Mesenchymal stem cell (in vitro differentiated cells and primary cell): Measurements from ENCODE around the gene MSI2.

Experiments used
- DNase-seq: peaks from one replicate; pipeline ENCODE4 v3.0.0-alpha.2; 2013
- H2AFZ ChIP-seq: one replicate; pipeline ENCODE4 v1.6.1; 2013; ENCODE audit warnings: low read depth, mild to moderate bottlenecking, control low read depth, inconsistent platforms, low read length, moderate library complexity
- H2AK5ac ChIP-seq: 2 replicates; pipeline ENCODE4 v1.6.1; 2013; ENCODE audit warnings: low read length, moderate library complexity, mild to moderate bottlenecking, inconsistent platforms; ENCODE audit not compliant: severe bottlenecking
- H2BK120ac ChIP-seq: one replicate; pipeline ENCODE4 v1.6.1; 2013; ENCODE audit warnings: low read depth, mild to moderate bottlenecking, inconsistent platforms, low read length, moderate library complexity
- H2BK12ac ChIP-seq, 2 experiments: one replicate each; pipeline ENCODE4 v1.6.1; 2013; ENCODE audit warnings: inconsistent platforms in 2 of 2, low read length in 2 of 2, mild to moderate bottlenecking in 2 of 2, moderate library complexity in 2 of 2, control low read depth in 1 of 2
- H2BK15ac ChIP-seq: one replicate; pipeline ENCODE4 v1.6.1; 2013; ENCODE audit warnings: mild to moderate bottlenecking, low read depth, inconsistent platforms; ENCODE audit not compliant: poor library complexity, severe bottlenecking
- H2BK5ac ChIP-seq: 2 replicates; pipeline ENCODE4 v1.6.1; 2013; ENCODE audit warnings: low read depth, mild to moderate bottlenecking, low read length, control low read depth, inconsistent platforms; ENCODE audit not compliant: poor library complexity, severe bottlenecking
- H3K14ac ChIP-seq, 2 experiments: one replicate each; pipeline ENCODE4 v1.6.1; 2013; ENCODE audit warnings: inconsistent platforms in 2 of 2, low read length in 2 of 2, control low read depth in 1 of 2, mild to moderate bottlenecking in 1 of 2, moderate library complexity in 1 of 2
- H3K18ac ChIP-seq, 2 experiments: one replicate each; pipeline ENCODE4 v1.6.1; 2013; ENCODE audit warnings: inconsistent platforms in 2 of 2, low read length in 2 of 2, control low read depth in 1 of 2, low read depth in 1 of 2, mild to moderate bottlenecking in 1 of 2
- H3K23ac ChIP-seq, 2 experiments: one replicate each; pipeline ENCODE4 v1.6.1; 2013; ENCODE audit warnings: inconsistent platforms in 2 of 2, low read length in 2 of 2, mild to moderate bottlenecking in 2 of 2, moderate library complexity in 2 of 2, control low read depth in 1 of 2
- H3K27ac ChIP-seq: 2 replicates; pipeline ENCODE4 v1.5.1; 2013; ENCODE audit warnings: mild to moderate bottlenecking, moderate library complexity, low read length, control low read depth, inconsistent platforms; ENCODE audit not compliant: poor library complexity, severe bottlenecking
- H3K27me3 ChIP-seq, 2 experiments: 2 replicates each; pipeline versions ENCODE4 v1.6.1 to v1.7.0; 2013; ENCODE audit warnings: low read length in 2 of 2, mild to moderate bottlenecking in 2 of 2, moderate library complexity in 2 of 2, control low read depth in 1 of 2, inconsistent platforms in 1 of 2; ENCODE audit not compliant: control insufficient read depth in 1 of 2, insufficient read depth in 1 of 2
- H3K36me3 ChIP-seq, 2 experiments: 2 replicates each; pipeline versions ENCODE4 v1.6.1 to v1.7.0; 2013; ENCODE audit warnings: low read length in 2 of 2, control low read depth in 1 of 2, inconsistent platforms in 1 of 2, low read depth in 1 of 2, mild to moderate bottlenecking in 1 of 2; ENCODE audit not compliant: insufficient read depth in 2 of 2, control insufficient read depth in 1 of 2
- H3K4ac ChIP-seq, 2 experiments: one replicate each; pipeline ENCODE4 v1.6.1; 2013; ENCODE audit warnings: inconsistent platforms in 2 of 2, low read length in 2 of 2, mild to moderate bottlenecking in 2 of 2, moderate library complexity in 2 of 2, control low read depth in 1 of 2, low read depth in 1 of 2
- H3K4me1 ChIP-seq: 2 replicates; pipeline ENCODE4 v1.6.1; 2013; ENCODE audit warnings: low read depth, low read length, control low read depth; ENCODE audit not compliant: control insufficient read depth, insufficient read depth
- H3K4me2 ChIP-seq: 2 replicates; pipeline ENCODE4 v1.6.1; 2013; ENCODE audit warnings: low read length, mild to moderate bottlenecking, inconsistent platforms; ENCODE audit not compliant: poor library complexity, severe bottlenecking
- H3K4me3 ChIP-seq, 2 experiments: 2 replicates each; pipeline versions ENCODE4 v1.5.1 to v1.7.0; 2013; ENCODE audit warnings: low read length in 2 of 2, mild to moderate bottlenecking in 2 of 2, control low read depth in 1 of 2, low read depth in 1 of 2; ENCODE audit not compliant: insufficient read depth in 1 of 2
- H3K79me1 ChIP-seq: replicated peaks from 2 replicates; pipeline ENCODE4 v1.6.1; 2013; ENCODE audit warnings: mild to moderate bottlenecking, control low read depth, low read length, inconsistent platforms; ENCODE audit not compliant: poor library complexity, severe bottlenecking
- H3K9ac ChIP-seq: 2 replicates; pipeline ENCODE4 v1.7.0; 2013; ENCODE audit warnings: mild to moderate bottlenecking, low read length, moderate library complexity
- H3K9me3 ChIP-seq: 2 replicates; pipeline ENCODE4 v1.7.0; 2013; ENCODE audit warnings: mild to moderate bottlenecking, low read length; ENCODE audit not compliant: control insufficient read depth
- H4K8ac ChIP-seq: one replicate; pipeline ENCODE4 v1.6.1; 2013; ENCODE audit warnings: inconsistent platforms, mild to moderate bottlenecking, low read length, moderate library complexity
- H4K91ac ChIP-seq: one replicate; pipeline ENCODE4 v1.6.1; 2013; ENCODE audit warnings: mild to moderate bottlenecking, low read length, inconsistent platforms
- WGBS: methylation state at CpG from one replicate; pipeline ENCODE4 v1.1.7; 2013; ENCODE audit warnings: mixed read lengths; 5-methylcytosine and 5-hydroxymethylcytosine counted together

The MSI2 gene

DNA sequence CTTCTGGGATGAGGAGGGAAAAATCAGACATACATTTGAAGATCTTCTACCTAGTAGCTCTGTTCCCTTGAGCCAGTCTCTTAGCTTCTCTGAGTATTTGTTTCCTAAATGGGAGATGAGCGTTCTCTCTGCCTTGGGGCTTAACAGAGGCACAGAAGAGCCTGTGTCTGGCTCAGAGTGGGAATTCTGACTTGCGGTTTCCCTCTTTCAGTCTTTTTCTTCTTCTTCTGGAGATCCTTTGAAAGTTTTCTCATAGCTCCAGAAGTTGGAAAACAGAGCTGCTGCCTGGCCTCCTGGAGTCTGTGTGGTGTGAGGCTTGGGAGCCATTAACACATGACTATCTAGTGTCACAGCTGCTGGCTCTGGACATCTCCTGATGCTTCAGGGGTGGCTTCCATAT lies 167.9 kb downstream of the MSI2 start:
- Histone ChIP-seq H2BK15ac (no peak overlapping the region), H2AK5ac (no peak overlapping the region), H2BK12ac (no peak overlapping the region), H3K4ac (no peak overlapping the region), H3K4me1 (peaks cover 10% of the 10 kb centered on the region), H4K91ac (no peak overlapping the region), H2AFZ (no peak overlapping the region), H4K8ac (no peak overlapping the region), H2BK120ac (no peak overlapping the region), H3K27ac (no peak overlapping the region), H3K9me3 (no peaks in the 10 kb centered on the region), H3K14ac (no peak overlapping the region), H3K4me2 (no peak overlapping the region), H3K18ac (peak overlapping the region in 1 of 2 experiments; percentile 16), H3K4me3 (no peak overlapping the region), H3K27me3 (no peaks in the 10 kb centered on the region), H3K79me1 (peaks cover 27% of the 10 kb centered on the region), H3K23ac (no peak overlapping the region), H2BK5ac (no peak overlapping the region), H3K9ac (no peak overlapping the region), H3K36me3 (no peaks in the 10 kb centered on the region)
- WGBS = 100% methylated on average over 2 of the region's 2 CpGs
- DNase-seq = no peak

DNA sequence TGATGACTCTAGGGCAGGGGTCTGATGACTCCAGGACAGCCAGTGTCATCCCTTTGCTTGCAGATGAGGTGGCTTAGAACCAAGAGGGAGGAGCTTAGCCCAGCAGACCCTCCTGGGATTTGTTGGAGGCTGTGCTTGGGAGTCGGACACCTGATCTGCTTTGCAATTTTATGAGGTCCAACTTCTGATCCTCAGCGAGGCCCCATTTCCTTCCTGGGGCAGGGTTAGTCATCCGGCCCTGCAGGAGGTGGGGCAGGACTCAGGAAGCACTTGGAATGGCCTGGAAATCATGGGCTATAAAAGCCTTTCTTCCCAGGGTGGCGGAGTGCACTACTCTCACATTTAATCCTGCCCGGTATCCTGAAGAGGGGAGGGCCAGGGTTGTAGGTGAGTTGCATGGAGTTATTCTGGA lies 168.5 kb downstream of the MSI2 start:
- no peak overlapping the region for H3K23ac ChIP-seq
- H2AK5ac ChIP-seq = no peak overlapping the region
- H3K4me2 ChIP-seq = no peak overlapping the region
- H2BK15ac ChIP-seq = no peak overlapping the region
- no peak overlapping the region for H3K14ac ChIP-seq
- peaks cover 10% of the 10 kb centered on the region for H3K4me1 ChIP-seq
- H3K27me3 ChIP-seq = no peaks in the 10 kb centered on the region
- peak overlapping the region; percentile 12 for H3K27ac ChIP-seq
- no peaks in the 10 kb centered on the region for H3K36me3 ChIP-seq
- H3K4me3 ChIP-seq = no peak overlapping the region
- no peak overlapping the region for H2AFZ ChIP-seq
- peaks cover 28% of the 10 kb centered on the region for H3K79me1 ChIP-seq
- no peak overlapping the region for H2BK12ac ChIP-seq
- peak overlapping the region in 1 of 2 experiments; percentile 16 for H3K18ac ChIP-seq
- no peak overlapping the region for H3K4ac ChIP-seq
- DNase-seq = peak; percentile 56
- H3K9ac ChIP-seq = no peak overlapping the region
- H3K9me3 ChIP-seq = no peaks in the 10 kb centered on the region
- no peak overlapping the region for H2BK5ac ChIP-seq
- WGBS = 7% methylated on average over 5 of the region's 5 CpGs
- no peak overlapping the region for H4K91ac ChIP-seq
- H2BK120ac ChIP-seq = no peak overlapping the region
- H4K8ac ChIP-seq = no peak overlapping the region

DNA sequence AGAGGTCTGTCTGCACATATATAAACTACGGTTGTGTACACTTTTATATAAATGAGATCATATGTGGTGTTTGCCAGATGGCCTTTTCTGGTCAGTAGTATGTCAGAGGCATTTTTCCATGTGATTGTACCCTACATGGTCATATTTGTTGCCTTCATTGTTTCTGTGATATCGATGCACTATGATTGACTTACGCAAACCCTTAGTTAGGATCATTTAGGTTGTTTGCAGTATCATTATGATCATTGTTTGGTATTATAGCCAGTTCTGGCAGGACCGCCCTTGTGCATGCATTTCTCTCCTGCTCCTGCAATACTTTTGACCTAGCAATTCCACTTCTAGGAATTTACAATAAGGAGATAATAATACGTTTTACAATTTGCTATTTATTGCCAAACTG lies 169.1 kb downstream of the MSI2 start:
- WGBS = 93% methylated on average over 3 of the region's 5 CpGs
- Histone ChIP-seq H3K4me1 (peaks cover 10% of the 10 kb centered on the region), H3K27me3 (no peaks in the 10 kb centered on the region), H2BK12ac (no peak overlapping the region), H3K14ac (no peak overlapping the region), H2BK120ac (no peak overlapping the region), H4K91ac (no peak overlapping the region), H2AK5ac (no peak overlapping the region), H3K79me1 (peaks cover 29% of the 10 kb centered on the region), H2AFZ (no peak overlapping the region), H3K23ac (no peak overlapping the region), H3K4me3 (no peak overlapping the region), H2BK5ac (no peak overlapping the region), H3K4ac (no peak overlapping the region), H3K18ac (peak overlapping the region in 1 of 2 experiments; percentile 45), H3K36me3 (no peaks in the 10 kb centered on the region), H3K9me3 (no peaks in the 10 kb centered on the region), H4K8ac (no peak overlapping the region), H3K9ac (no peak overlapping the region), H3K27ac (no peak overlapping the region), H3K4me2 (no peak overlapping the region), H2BK15ac (no peak overlapping the region)
- DNase-seq = peak; percentile 33

DNA sequence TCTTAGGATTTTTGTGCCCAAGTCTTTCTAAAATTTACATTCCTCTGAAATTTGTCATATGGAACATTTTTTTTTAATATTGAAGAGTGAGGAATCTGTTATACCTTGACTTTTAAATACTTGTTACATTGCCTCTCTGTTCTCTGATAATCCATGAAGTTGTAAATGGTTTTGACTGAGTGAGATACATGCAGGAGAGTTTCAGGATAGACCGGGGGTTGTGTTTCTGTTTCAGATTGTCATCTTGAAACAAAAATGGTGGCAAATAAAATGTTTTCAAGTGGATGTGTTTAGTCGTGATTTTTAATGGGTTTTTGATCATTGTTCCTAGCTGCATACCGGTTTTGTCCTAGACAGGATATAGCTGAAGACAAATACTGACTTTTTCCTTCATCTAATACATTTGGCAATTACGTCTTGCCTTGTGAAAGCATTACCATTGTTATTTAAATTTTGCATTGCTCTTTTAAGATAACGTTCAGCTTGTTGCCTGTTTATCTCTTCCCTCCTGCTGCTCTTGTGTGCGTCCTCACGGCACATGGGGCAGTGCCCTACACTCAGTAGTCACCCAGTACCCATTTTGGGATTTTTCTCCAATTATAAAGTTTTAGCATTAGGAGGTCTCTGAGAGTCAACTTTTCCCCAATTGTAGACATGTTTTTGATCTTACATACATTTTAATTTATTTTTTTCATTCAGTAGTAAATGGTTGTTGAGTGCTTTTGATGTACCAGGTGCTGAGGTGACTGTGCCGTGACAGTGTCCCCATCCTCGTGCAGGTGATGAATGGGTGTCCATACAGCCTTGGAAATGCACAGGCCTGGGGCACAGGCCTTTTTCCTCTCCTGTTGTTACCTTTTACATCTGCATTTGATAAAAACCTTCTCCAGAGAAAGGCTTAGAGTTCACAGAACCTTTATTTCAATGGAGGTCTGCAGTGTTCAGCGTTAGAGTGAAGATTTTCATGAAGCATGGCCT lies 169.9 kb downstream of the MSI2 start:
- H4K91ac ChIP-seq = no peak overlapping the region
- no peaks in the 10 kb centered on the region for H3K36me3 ChIP-seq
- no peak overlapping the region for H3K9ac ChIP-seq
- H2AFZ ChIP-seq = no peak overlapping the region
- H3K27me3 ChIP-seq = no peaks in the 10 kb centered on the region
- peaks cover 30% of the 10 kb centered on the region for H3K79me1 ChIP-seq
- no peak for DNase-seq
- H2BK120ac ChIP-seq = no peak overlapping the region
- WGBS = 88% methylated on average over 7 of the region's 10 CpGs
- peaks cover 10% of the 10 kb centered on the region for H3K4me1 ChIP-seq
- H2BK5ac ChIP-seq = no peak overlapping the region
- no peaks in the 10 kb centered on the region for H3K9me3 ChIP-seq
- no peak overlapping the region for H2AK5ac ChIP-seq
- no peak overlapping the region for H3K23ac ChIP-seq
- no peak overlapping the region for H3K4me3 ChIP-seq
- H3K14ac ChIP-seq = no peak overlapping the region
- H4K8ac ChIP-seq = no peak overlapping the region
- H2BK15ac ChIP-seq = no peak overlapping the region
- no peak overlapping the region for H3K27ac ChIP-seq
- no peak overlapping the region for H3K4ac ChIP-seq
- no peak overlapping the region for H2BK12ac ChIP-seq
- no peak overlapping the region for H3K18ac ChIP-seq
- no peak overlapping the region for H3K4me2 ChIP-seq
